Measurements from ENCODE around the gene DSC1. TPM values are rescaled to one million over a fixed set of nuclear protein-coding genes. Genes with fewer than 3 reads are reported as not detected.

DSC1 gene
- total and polyA plus RNA-seq, 2 of the 4 experiments (the other 2 are of a cell fraction), result not detected

- H3K23ac ChIP-seq (ENCODE audit: low read depth, low read length), result no peak overlapping the region
- no peak overlapping the region for H4K8ac ChIP-seq (ENCODE audit: low read depth in 2 of 2, low read length in 2 of 2)
- DNase-seq, result no peak
- H4K20me1 ChIP-seq (ENCODE audit: insufficient read depth, low read length), result no peaks in the 10 kb centered on the region
- H3K14ac ChIP-seq (replicated peaks; ENCODE audit: low read depth, low read length), result no peak overlapping the region
- CTCF ChIA-PET, result no interaction called here
- no peak overlapping the region for H2AFZ ChIP-seq (replicated peaks; ENCODE audit: low read length, poor library complexity)
- no peak overlapping the region for H3K56ac ChIP-seq (ENCODE audit: extremely low read depth, insufficient read depth, low read length)
- no peaks in the 10 kb centered on the region for H3K79me1 ChIP-seq (ENCODE audit: low read depth in 1 of 2, low read length in 2 of 2)
- H3K4me3 ChIP-seq (ENCODE audit: insufficient read depth, low read depth, low read length), result no peak overlapping the region
- ATAC-seq (ENCODE audit: low read depth), result no peak
- dilution Hi-C loops (cut with HindIII; ENCODE audit: low sequenced_read_pairs, unreplicated experiment), result no loop called here
- no peaks in the 10 kb centered on the region for H3K36me3 ChIP-seq (ENCODE audit: control insufficient read depth, insufficient read depth, low read length)
- no peak overlapping the region for H2BK15ac ChIP-seq (ENCODE audit: low read depth, low read length)
- no peak overlapping the region for H3K18ac ChIP-seq (ENCODE audit: low read depth, low read length)
- H3K9ac ChIP-seq (ENCODE audit: low read depth, low read length), result no peak overlapping the region
- no peaks in the 10 kb centered on the region; the same call in 1 of the 2 replicates for H3K9me3 ChIP-seq (ENCODE audit: control insufficient read depth, insufficient read depth, low read length)
- no peak overlapping the region for H2AK5ac ChIP-seq (ENCODE audit: low read depth, low read length)
- H2BK5ac ChIP-seq (ENCODE audit: low read depth, low read length, poor library complexity, severe bottlenecking), result no peak overlapping the region
- no peak overlapping the region for H2BK20ac ChIP-seq (ENCODE audit: low read depth, low read length)
- H3K27me3 ChIP-seq (ENCODE audit: control insufficient read depth, insufficient read depth, low read length), result no peaks in the 10 kb centered on the region
- no peak overlapping the region for H3K4me2 ChIP-seq (ENCODE audit: low read depth, low read length)
- H3K4ac ChIP-seq (ENCODE audit: low read depth, low read length), result no peak overlapping the region
- H3K4me1 ChIP-seq (ENCODE audit: control insufficient read depth, insufficient read depth, low read length), result no peaks in the 10 kb centered on the region
- WGBS, 2 experiments (ENCODE audit: extremely low coverage in 2 of 2, insufficient read length in 1 of 2), result no CpG with 5 or more reads among the region's 4 CpGs
- POLR2A ChIA-PET (ENCODE audit: unreplicated experiment), result no interaction called here
- no TSS peak for BruUV-seq (replicated peaks)
- H3K27ac ChIP-seq (ENCODE audit: insufficient read depth, low read length), result no peak overlapping the region
- H2BK120ac ChIP-seq (ENCODE audit: low read depth, low read length), result no peak overlapping the region
- in situ Hi-C loops (cut with MboI; ENCODE audit: low sequenced_read_pairs), result no loop called here
- no peak overlapping the region for H2AK9ac ChIP-seq (replicated peaks; ENCODE audit: low read depth, low read length, poor library complexity)
- no peak overlapping the region for H4K91ac ChIP-seq (ENCODE audit: insufficient read depth, low read depth, low read length)
- no peak for TF ChIP-seq SMC3 (IDR thresholded peaks at IDR 0.05; ENCODE audit: low read depth, low read length)
- no peak for TF ChIP-seq MXI1 (IDR thresholded peaks at IDR 0.05; ENCODE audit: borderline replicate concordance, low read depth, low read length)
- no peak for TF ChIP-seq RAD21 (IDR thresholded peaks at IDR 0.05; ENCODE audit: low read length)
- no peak for TF ChIP-seq BHLHE40 (IDR thresholded peaks at IDR 0.05; ENCODE audit: low read depth, low read length)
- TF ChIP-seq CHD1 (IDR thresholded peaks at IDR 0.05; ENCODE audit: low read depth, low read length), result no peak
- TF ChIP-seq MAZ (IDR thresholded peaks at IDR 0.05; ENCODE audit: borderline replicate concordance, low read depth, low read length), result no peak
- TF ChIP-seq FOS (IDR thresholded peaks at IDR 0.05; ENCODE audit: low read depth, low read length), result no peak
- TF ChIP-seq CEBPB (IDR thresholded peaks at IDR 0.05; ENCODE audit: low read depth, low read length), result no peak
- TF ChIP-seq RCOR1 (IDR thresholded peaks at IDR 0.05; ENCODE audit: insufficient replicate concordance, low read length), result no peak
- no peak for TF ChIP-seq USF2 (IDR thresholded peaks at IDR 0.05; ENCODE audit: low read depth, low read length)
- TF ChIP-seq RFX5 (IDR thresholded peaks at IDR 0.05; ENCODE audit: low read depth, low read length), result no peak
- TF ChIP-seq NFE2L2 (IDR thresholded peaks at IDR 0.05; ENCODE audit: low read depth, low read length), result no peak
- no peak for TF ChIP-seq POLR2A (IDR thresholded peaks at IDR 0.05; ENCODE audit: low read depth, low read length)
- no peak for TF ChIP-seq ELK1 (IDR thresholded peaks at IDR 0.05; ENCODE audit: borderline replicate concordance, low read depth, low read length)
- TF ChIP-seq CTCF (conservative IDR thresholded peaks at IDR 0.05; ENCODE audit: low read depth, low read length), result no peak
- TF ChIP-seq MAFK (IDR thresholded peaks at IDR 0.05; ENCODE audit: low read depth, low read length), result no peak
- intact Hi-C loops (cut with micrococcal nuclease), result no loop called here
- H4K5ac ChIP-seq (ENCODE audit: low read depth, low read length), result no peak overlapping the region
- no peaks in the 10 kb centered on the region for H3K9me1 ChIP-seq (ENCODE audit: insufficient read depth, low read length)
Observed at GRCh38 chr18:31155498-31155897, 7.2 kb downstream of the DSC1 start.
